Nucleus accumbens (tissue), 56 donors: ENCODE data around the gene KLK14.
A peak's percentile ranks its signal among the peaks of the same experiment; 100 is the strongest.

ENCODE experiments used
- DNase-seq, 56 donors: peaks; one replicate each; lab custom pipeline; 2025; lab: John Stamatoyannopoulos, UW

Gene KLK14

GRCh38 chr19:51090471-51090870 is 7.8 kb upstream of the KLK14 start:
- no peak for DNase-seq

- DNase-seq: no peak
These were observed 7.1 kb upstream of the KLK14 start for GRCh38 chr19:51089786-51090185.

- DNase-seq: no peak
These were observed 3.6 kb upstream of the KLK14 start for GRCh38 chr19:51086153-51086850.

GRCh38 chr19:51084505-51084904 is 1.8 kb upstream of the KLK14 start:
- DNase-seq: no peak

GRCh38 chr19:51083783-51084182 is 1.1 kb upstream of the KLK14 start:
- no peak for DNase-seq

- DNase-seq: no peak
These were observed 494 bp upstream of the KLK14 start for GRCh38 chr19:51083181-51083580.

- DNase-seq: no peak
These were observed 1.2 kb downstream of the KLK14 start for GRCh38 chr19:51081476-51081875.

- DNase-seq: peak in 3 of 56 donors; percentile 5 to 20 (median 9)
These were observed 3.1 kb downstream of the KLK14 start for GRCh38 chr19:51079481-51080110.

GRCh38 chr19:51078731-51079130 is 4.0 kb downstream of the KLK14 start:
- DNase-seq: no peak

- no peak for DNase-seq
These were observed 4.6 kb downstream of the KLK14 start for GRCh38 chr19:51078104-51078503.

GRCh38 chr19:51076631-51077213 is 6.0 kb downstream of the KLK14 start:
- no peak for DNase-seq

GRCh38 chr19:51075998-51076397 is 6.7 kb downstream of the KLK14 start:
- DNase-seq: no peak

- DNase-seq: no peak
These were observed 11.6 kb downstream of the KLK14 start for GRCh38 chr19:51071095-51071405.

- no peak for DNase-seq
These were observed 12.2 kb downstream of the KLK14 start for GRCh38 chr19:51070334-51071094.

GRCh38 chr19:51066393-51067186 is 16.1 kb downstream of the KLK14 start:
- no peak for DNase-seq

- no peak for DNase-seq
These were observed 17.3 kb downstream of the KLK14 start for GRCh38 chr19:51065221-51065960.

- no peak for DNase-seq
These were observed 18.0 kb downstream of the KLK14 start, which contains the start of gene KLK13 for GRCh38 chr19:51064534-51065220. TSS of gene KLK13 (minus strand) at chr19:51065092. CDS start at chr19:51065067, 25 bp downstream.

- DNase-seq: no peak
These were observed 19.0 kb downstream of the KLK14 start for GRCh38 chr19:51063664-51064063.

GRCh38 chr19:51060973-51061372 is 21.7 kb downstream of the KLK14 start:
- DNase-seq: no peak
